Activated naive CD8-positive, alpha-beta T cell treated with anti-CD3 and anti-CD28 coated beads, Interleukin-2, amount 50 U/mL, for 24 hours (primary cell): ENCODE measurements around the gene F8A2.
A peak's percentile ranks its signal among the peaks of the same experiment; 100 is the strongest.
"Not testable (repeated sequence)": the region's sequence is repeated elsewhere in the genome, so short reads cannot be mapped to it uniquely, and the experiment has no call there.

Experiments
- ATAC-seq: fragments of 150-1000 bp; cut with Tn5 transposase; one replicate; pipeline ENCODE4 v1.10.0; 2021
- DNase-seq: peaks from one replicate; pipeline ENCODE4 v3.0.0; 2021
- H3K27ac Mint-ChIP-seq: one replicate; pipeline ENCODE4 v1.8.0; 2021; ENCODE audit warnings: mild to moderate bottlenecking, mixed read lengths
- H3K27me3 Mint-ChIP-seq: one replicate; pipeline ENCODE4 v1.8.0; 2021; ENCODE audit warnings: mixed read lengths
- H3K36me3 Mint-ChIP-seq: one replicate; pipeline ENCODE4 v1.8.0; 2021; ENCODE audit warnings: low read depth, mixed read lengths
- H3K4me1 Mint-ChIP-seq: one replicate; pipeline ENCODE4 v1.8.0; 2021; ENCODE audit warnings: mixed read lengths
- H3K4me3 Mint-ChIP-seq: one replicate; pipeline ENCODE4 v1.8.0; 2021; ENCODE audit warnings: mild to moderate bottlenecking, moderate library complexity, mixed read lengths
- H3K9me3 Mint-ChIP-seq: one replicate; pipeline ENCODE4 v1.8.0; 2021; ENCODE audit warnings: mixed read lengths

F8A2 gene

GRCh38 chrX:155381843-155382528, at the start of gene F8A2:
F8A2 (plus strand) TSS chrX:155382095; CDS start chrX:155382115, 20 bp downstream.
- not testable (repeated sequence) for H3K36me3 Mint-ChIP-seq, H3K27ac Mint-ChIP-seq, H3K9me3 Mint-ChIP-seq, H3K27me3 Mint-ChIP-seq, DNase-seq, H3K4me1 Mint-ChIP-seq, H3K4me3 Mint-ChIP-seq
- ATAC-seq, result peak; percentile 87

GRCh38 chrX:155333544-155334100, 48.3 kb upstream of the F8A2 start:
- Mint-ChIP-seq H3K27me3 (peaks cover 1% of the 10 kb centered on the region), H3K27ac (no peak overlapping the region), H3K4me3 (no peak overlapping the region), H3K36me3 (no peaks in the 10 kb centered on the region), H3K9me3 (no peaks in the 10 kb centered on the region), H3K4me1 (peaks cover 3% of the 10 kb centered on the region)
- ATAC-seq, result no peak
- DNase-seq, result no peak

- H3K9me3 Mint-ChIP-seq, result no peaks in the 10 kb centered on the region
- DNase-seq (no peak), ATAC-seq (peak; percentile 57)
- H3K4me3 Mint-ChIP-seq, result peak within 1 kb of the TSS; percentile 40
- no peak within 1 kb of the TSS for H3K27ac Mint-ChIP-seq
- no peaks in the 10 kb centered on the region for H3K36me3 Mint-ChIP-seq
- H3K27me3 Mint-ChIP-seq, result peaks cover 1% of the 10 kb centered on the region
- peaks cover 3% of the 10 kb centered on the region for H3K4me1 Mint-ChIP-seq
Measured at GRCh38 chrX:155334486-155335336, 47.2 kb upstream of the F8A2 start, which contains the start of gene CLIC2. CLIC2 (minus strand) TSS chrX:155334614; CDS start chrX:155334427, 187 bp downstream.

GRCh38 chrX:155335337-155335712, 46.6 kb upstream of the F8A2 start:
- not testable (repeated sequence) for H3K27ac Mint-ChIP-seq, DNase-seq, H3K36me3 Mint-ChIP-seq, H3K9me3 Mint-ChIP-seq, H3K27me3 Mint-ChIP-seq, ATAC-seq, H3K4me1 Mint-ChIP-seq, H3K4me3 Mint-ChIP-seq

- not testable (repeated sequence) for ATAC-seq, H3K36me3 Mint-ChIP-seq, H3K9me3 Mint-ChIP-seq, H3K4me1 Mint-ChIP-seq, H3K27me3 Mint-ChIP-seq, DNase-seq, H3K27ac Mint-ChIP-seq, H3K4me3 Mint-ChIP-seq
Measured at GRCh38 chrX:155345689-155346088, 36.2 kb upstream of the F8A2 start.

- H3K36me3 Mint-ChIP-seq, ATAC-seq, H3K27ac Mint-ChIP-seq, H3K27me3 Mint-ChIP-seq, H3K9me3 Mint-ChIP-seq, DNase-seq, H3K4me3 Mint-ChIP-seq, H3K4me1 Mint-ChIP-seq: not testable (repeated sequence)
Measured at GRCh38 chrX:155349448-155349847, 32.4 kb upstream of the F8A2 start.

GRCh38 chrX:155363712-155364111, 18.2 kb upstream of the F8A2 start:
- not testable (repeated sequence) for DNase-seq, H3K27ac Mint-ChIP-seq, H3K36me3 Mint-ChIP-seq, H3K9me3 Mint-ChIP-seq, H3K4me3 Mint-ChIP-seq, H3K27me3 Mint-ChIP-seq, H3K4me1 Mint-ChIP-seq
- peak; percentile 49 for ATAC-seq

- H3K27me3 Mint-ChIP-seq, DNase-seq, H3K4me1 Mint-ChIP-seq, H3K27ac Mint-ChIP-seq, H3K4me3 Mint-ChIP-seq, H3K36me3 Mint-ChIP-seq, H3K9me3 Mint-ChIP-seq: not testable (repeated sequence)
- peak; percentile 83 for ATAC-seq
Measured at GRCh38 chrX:155373777-155374458, 8.0 kb upstream of the F8A2 start.

- H3K27ac Mint-ChIP-seq, H3K27me3 Mint-ChIP-seq, H3K9me3 Mint-ChIP-seq, DNase-seq, H3K4me1 Mint-ChIP-seq, H3K4me3 Mint-ChIP-seq, H3K36me3 Mint-ChIP-seq: not testable (repeated sequence)
- peak; percentile 35 for ATAC-seq
Measured at GRCh38 chrX:155379802-155380201, 2.1 kb upstream of the F8A2 start.

GRCh38 chrX:155382529-155382967, 653 bp downstream of the F8A2 start:
- peak; percentile 51 for ATAC-seq
- not testable (repeated sequence) for H3K27me3 Mint-ChIP-seq, DNase-seq, H3K9me3 Mint-ChIP-seq, H3K4me3 Mint-ChIP-seq, H3K36me3 Mint-ChIP-seq, H3K27ac Mint-ChIP-seq
- peaks cover 11% of the 10 kb centered on the region for H3K4me1 Mint-ChIP-seq

- Mint-ChIP-seq H3K9me3 (no peaks in the 10 kb centered on the region), H3K27me3 (no peaks in the 10 kb centered on the region), H3K4me3 (no peak overlapping the region), H3K36me3 (peaks cover 9% of the 10 kb centered on the region), H3K27ac (no peak overlapping the region), H3K4me1 (peaks cover 28% of the 10 kb centered on the region)
- DNase-seq (no peak), ATAC-seq (no peak)
Measured at GRCh38 chrX:155389634-155390033, 7.7 kb downstream of the F8A2 start.

GRCh38 chrX:155394747-155395276, 12.9 kb downstream of the F8A2 start:
- ATAC-seq, H3K4me1 Mint-ChIP-seq, H3K4me3 Mint-ChIP-seq, H3K27me3 Mint-ChIP-seq, H3K36me3 Mint-ChIP-seq, H3K9me3 Mint-ChIP-seq: not testable (repeated sequence)
- DNase-seq, result peak; percentile 4
- H3K27ac Mint-ChIP-seq, result peak overlapping the region; percentile 15

- ATAC-seq, result no peak
- Mint-ChIP-seq H3K27me3 (no peaks in the 10 kb centered on the region), H3K27ac (no peak overlapping the region), H3K36me3 (peaks cover 16% of the 10 kb centered on the region), H3K4me1 (no peaks in the 10 kb centered on the region), H3K4me3 (no peak overlapping the region), H3K9me3 (peaks cover 11% of the 10 kb centered on the region)
- DNase-seq, result no peak
Measured at GRCh38 chrX:155406429-155406828, 24.5 kb downstream of the F8A2 start.

GRCh38 chrX:155417769-155418168, 35.9 kb downstream of the F8A2 start:
- DNase-seq (no peak), ATAC-seq (no peak)
- Mint-ChIP-seq H3K27ac (no peak overlapping the region), H3K4me1 (no peaks in the 10 kb centered on the region), H3K27me3 (no peaks in the 10 kb centered on the region), H3K4me3 (no peak overlapping the region), H3K9me3 (no peaks in the 10 kb centered on the region), H3K36me3 (no peaks in the 10 kb centered on the region)
